Mucosa of descending colon (tissue), 3 donors: ENCODE measurements around the gene CHRNA3. TPM values are rescaled to one million over a fixed set of nuclear protein-coding genes. Genes with fewer than 3 reads are reported as not detected.

ENCODE experiments used
- ATAC-seq: fragments of 200-7000 bp; cut with Tn5 transposase; one replicate; pipeline ENCODE4 v1.9.1; 2020; ENCODE audit warnings: mild to moderate bottlenecking, moderate library complexity
- DNase-seq, 3 donors: peaks; one replicate each; pipeline ENCODE4 v3.0.0-alpha.2; 2020
- H3K36me3 ChIP-seq: fragments of 200-600 bp; one replicate; pipeline ENCODE4 v1.8.0; 2021; ENCODE audit warnings: low read depth, mild to moderate bottlenecking
- H3K4me1 ChIP-seq: fragments of 200-600 bp; one replicate; pipeline ENCODE4 v1.8.0; 2021; ENCODE audit warnings: low read depth, mild to moderate bottlenecking
- H3K4me3 ChIP-seq: fragments of 200-600 bp; one replicate; pipeline ENCODE4 v1.8.0; 2021; ENCODE audit warnings: mild to moderate bottlenecking
- H3K9me3 ChIP-seq: fragments of 200-600 bp; one replicate; pipeline ENCODE4 v1.8.0; 2021; ENCODE audit warnings: mild to moderate bottlenecking
- intact Hi-C, 2 donors: fragments of 100-400 bp; cut with DNase I in 1 of 2; cut with micrococcal nuclease in 1 of 2; formaldehyde crosslinking; loops; one replicate each; pipeline versions ENCODE4 v1.11.0 to v1.11.1; 2022; cut with DNase I, micrococcal nuclease
- total RNA-seq, 3 donors: library from RNA; stranded (reverse); fragmentation: NEBNext Ultra II Directional in 2 of 3; extraction: Animal tissue kit (Norgen Biotek cat#: 25700) in 2 of 3; gene quantifications; one replicate each; pipeline versions ENCODE4 v1.2.1 to v1.2.4, GENCODE V29; 2021 to 2023
- TF ChIP-seq, protein P1 (sequence below): fragments of 200-600 bp; IDR thresholded peaks from one replicate; pipeline ENCODE4 v1.8.0; 2022; ENCODE audit warnings: antibody characterized with exemption, mild to moderate bottlenecking
- donor health status: DM: no; HTN: no; CAD: no; lungs with moderate emphysema.
- donor health status: DM: no; HTN: no; CAD: no.
- donor health status: DM: no; HTN: yes; CAD: no.

CHRNA3 gene
- total RNA-seq, 3 donors from 2014 or later = 1.9 to 13.9 (median 4.8) TPM

GRCh38 chr15:78624651-78625590, 4.1 kb upstream of the CHRNA3 start:
- Histone ChIP-seq H3K36me3 (no peaks in the 10 kb centered on the region), H3K4me3 (no peak overlapping the region), H3K4me1 (peaks cover 8% of the 10 kb centered on the region), H3K9me3 (no peaks in the 10 kb centered on the region)
- no peak for ATAC-seq
- no peak for DNase-seq
- TF ChIP-seq, protein P1, sequence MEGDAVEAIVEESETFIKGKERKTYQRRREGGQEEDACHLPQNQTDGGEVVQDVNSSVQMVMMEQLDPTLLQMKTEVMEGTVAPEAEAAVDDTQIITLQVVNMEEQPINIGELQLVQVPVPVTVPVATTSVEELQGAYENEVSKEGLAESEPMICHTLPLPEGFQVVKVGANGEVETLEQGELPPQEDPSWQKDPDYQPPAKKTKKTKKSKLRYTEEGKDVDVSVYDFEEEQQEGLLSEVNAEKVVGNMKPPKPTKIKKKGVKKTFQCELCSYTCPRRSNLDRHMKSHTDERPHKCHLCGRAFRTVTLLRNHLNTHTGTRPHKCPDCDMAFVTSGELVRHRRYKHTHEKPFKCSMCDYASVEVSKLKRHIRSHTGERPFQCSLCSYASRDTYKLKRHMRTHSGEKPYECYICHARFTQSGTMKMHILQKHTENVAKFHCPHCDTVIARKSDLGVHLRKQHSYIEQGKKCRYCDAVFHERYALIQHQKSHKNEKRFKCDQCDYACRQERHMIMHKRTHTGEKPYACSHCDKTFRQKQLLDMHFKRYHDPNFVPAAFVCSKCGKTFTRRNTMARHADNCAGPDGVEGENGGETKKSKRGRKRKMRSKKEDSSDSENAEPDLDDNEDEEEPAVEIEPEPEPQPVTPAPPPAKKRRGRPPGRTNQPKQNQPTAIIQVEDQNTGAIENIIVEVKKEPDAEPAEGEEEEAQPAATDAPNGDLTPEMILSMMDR = no peak
- intact Hi-C loops = no loop called here

DNA sequence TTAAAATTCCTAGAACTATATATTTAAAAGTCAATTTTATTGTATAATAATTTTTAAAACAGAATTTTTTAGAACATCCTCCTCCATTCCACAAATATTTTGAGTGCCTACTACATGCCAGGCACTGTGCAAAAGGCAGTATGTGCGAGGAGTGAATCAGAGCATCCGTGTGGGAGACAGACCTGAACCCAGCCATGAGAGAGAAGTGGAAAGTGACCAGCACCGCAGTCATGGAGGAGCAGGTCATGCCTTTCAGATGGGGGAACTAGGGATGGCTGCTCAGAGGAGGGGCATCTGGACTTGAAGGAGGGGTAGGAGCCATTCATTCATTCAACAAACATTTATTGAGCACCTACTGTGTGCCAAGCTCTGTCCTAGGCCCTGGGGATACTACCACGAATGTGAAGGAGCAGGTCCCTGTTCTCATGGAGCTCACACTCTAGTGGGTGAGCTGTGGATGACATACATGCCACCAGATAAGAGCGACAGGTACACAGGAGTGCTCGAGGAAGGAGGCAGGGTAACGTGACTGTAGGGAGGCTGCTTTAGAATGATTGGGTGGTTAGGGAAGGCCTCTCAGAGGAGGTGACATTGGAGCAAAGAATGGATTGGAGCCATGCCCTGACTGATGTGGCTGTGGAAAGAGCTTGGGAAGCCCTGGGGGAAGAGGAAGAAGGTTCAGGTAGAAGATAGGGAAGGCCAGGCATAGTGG, 3.1 kb upstream of the CHRNA3 start:
- ATAC-seq = no peak
- TF ChIP-seq, protein P1 = no peak
- H3K36me3 ChIP-seq = no peaks in the 10 kb centered on the region
- H3K4me3 ChIP-seq = no peak overlapping the region
- H3K9me3 ChIP-seq = no peaks in the 10 kb centered on the region
- no peak for DNase-seq
- intact Hi-C loops = no loop called here
- H3K4me1 ChIP-seq = peaks cover 10% of the 10 kb centered on the region

DNA sequence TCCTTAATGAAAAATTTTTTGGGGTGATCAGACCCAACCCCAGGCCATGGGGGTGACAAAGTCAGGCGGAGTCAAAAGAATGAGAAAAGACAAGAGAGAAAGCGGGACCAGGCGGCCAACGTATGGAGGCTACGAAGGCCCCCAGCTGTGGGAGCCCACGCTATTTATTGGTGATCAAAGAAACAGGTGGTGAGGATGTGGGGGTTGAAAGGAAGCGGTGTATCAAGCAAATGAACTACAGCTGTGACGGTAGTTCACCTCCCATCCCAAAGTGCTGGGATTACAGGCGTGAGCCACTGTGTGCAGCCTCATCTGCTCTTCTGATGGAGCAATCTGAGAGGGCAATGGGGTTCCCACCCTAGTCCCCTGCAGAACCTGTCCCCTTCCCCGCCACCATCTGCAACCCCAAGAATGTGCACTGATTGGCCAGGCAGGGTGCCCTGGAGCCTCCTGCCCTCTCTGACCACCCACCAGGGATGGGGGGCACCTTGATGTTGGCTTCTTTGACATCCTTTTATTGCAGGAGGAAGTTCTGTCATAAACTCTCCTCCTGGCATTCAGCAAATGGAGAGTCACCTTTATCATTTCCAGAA, 1.1 kb upstream of the CHRNA3 start:
- TF ChIP-seq, protein P1 = no peak
- H3K9me3 ChIP-seq = no peaks in the 10 kb centered on the region
- intact Hi-C loops = no loop called here
- DNase-seq (no peak), ATAC-seq (no peak)
- H3K4me3 ChIP-seq = no peak overlapping the region
- H3K36me3 ChIP-seq = no peaks in the 10 kb centered on the region
- peaks cover 10% of the 10 kb centered on the region for H3K4me1 ChIP-seq

DNA sequence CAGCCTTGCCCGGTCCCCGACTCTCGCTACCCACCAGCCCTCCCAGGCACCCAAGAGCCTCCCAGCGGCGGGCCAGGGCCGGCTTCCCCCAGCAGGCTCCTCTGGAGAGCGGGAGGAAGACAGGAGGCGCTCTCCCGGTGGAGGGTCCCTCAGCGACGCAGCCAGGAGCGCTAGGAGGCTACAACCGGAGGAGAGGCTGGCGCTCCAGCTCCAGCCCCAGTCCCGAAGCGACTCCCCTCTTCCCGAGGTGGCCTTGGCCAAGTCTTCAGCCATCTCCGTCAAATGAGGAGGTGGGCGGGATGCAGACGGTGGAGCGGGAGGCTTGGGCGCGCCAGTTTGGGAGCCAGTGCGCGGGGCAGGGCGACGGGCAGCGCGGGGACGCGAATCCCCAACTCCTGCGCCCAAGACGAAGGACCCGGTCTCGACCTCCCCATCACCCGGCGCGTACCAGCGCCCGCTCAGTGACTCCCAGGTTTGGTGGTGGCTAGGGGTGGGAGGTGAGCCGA, 722 bp downstream of the CHRNA3 start:
- no peak for DNase-seq
- no peak overlapping the region for H3K4me3 ChIP-seq
- intact Hi-C loops = no loop called here

More for the DNA sequence above, 722 bp downstream of the CHRNA3 start:
- peak; percentile 33 for ATAC-seq
- Histone ChIP-seq H3K9me3 (no peaks in the 10 kb centered on the region), H3K36me3 (no peaks in the 10 kb centered on the region), H3K4me1 (peaks cover 10% of the 10 kb centered on the region)
- TF ChIP-seq, protein P1 = no peak
